H1 (cell line): ENCODE results near the gene RNF152. TPM values are rescaled to one million over a fixed set of nuclear protein-coding genes. Genes with fewer than 3 reads are reported as not detected.

Experiments
- CTCF ChIA-PET: fragments of 300-600 bp; sonication (Branson Sonifier 250); formaldehyde crosslinking; loops from one replicate; lab custom pipeline; 2021; ENCODE audit not compliant: partially characterized antibody; lab: Charles Lee
- POLR2A ChIA-PET: fragments of 300-600 bp; sonication (Branson Sonifier 250); formaldehyde crosslinking; loops from one replicate; lab custom pipeline; 2021; ENCODE audit warnings: inconsistent platforms; ENCODE audit not compliant: partially characterized antibody; lab: Charles Lee
- DNase-seq, 2 experiments: peaks; one replicate each; pipeline versions ENCODE4 v3.0.0 to v3.0.0-alpha.2; 2010 to 2022; ENCODE audit warnings: low spot score in 2 of 2, low read depth in 1 of 2, mixed read lengths in 1 of 2
- FAIRE-seq: peaks from 2 replicates; lab custom pipeline; 2011; peaks lifted over from hg19 to GRCh38; lab: Jason Lieb, UNC
- H2AFZ ChIP-seq: 2 replicates; pipeline ENCODE4 v1.8.1; 2012; ENCODE audit warnings: low read length, inconsistent platforms
- H2AK5ac ChIP-seq: 2 replicates; pipeline ENCODE4 v1.6.1; 2013; ENCODE audit warnings: low read depth, low read length
- H2BK120ac ChIP-seq: replicated peaks from 2 replicates; pipeline ENCODE3; 2013; ENCODE audit warnings: low read depth, low read length, inconsistent platforms
- H2BK12ac ChIP-seq: 2 replicates; pipeline ENCODE4 v1.6.1; 2013; ENCODE audit warnings: low read depth, low read length
- H2BK15ac ChIP-seq: 2 replicates; pipeline ENCODE4 v1.6.1; 2013; ENCODE audit warnings: low read length
- H2BK20ac ChIP-seq: 2 replicates; pipeline ENCODE4 v1.6.1; 2013; ENCODE audit warnings: low read length
- H2BK5ac ChIP-seq: 2 replicates; pipeline ENCODE4 v1.6.1; 2013; ENCODE audit warnings: low read depth, low read length
- H3K14ac ChIP-seq: 2 replicates; pipeline ENCODE4 v1.6.1; 2013; ENCODE audit warnings: inconsistent platforms; ENCODE audit not compliant: insufficient read length
- H3K18ac ChIP-seq: 2 replicates; pipeline ENCODE4 v1.6.1; 2013; ENCODE audit warnings: low read length; ENCODE audit errors: extremely low read depth
- H3K23ac ChIP-seq: 2 replicates; pipeline ENCODE4 v1.6.1; 2013; ENCODE audit warnings: inconsistent platforms; ENCODE audit not compliant: insufficient read length
- H3K23me2 ChIP-seq: 2 replicates; pipeline ENCODE4 v1.6.1; 2013; ENCODE audit warnings: low read depth, low read length
- H3K27ac ChIP-seq: 2 replicates; pipeline ENCODE4 v1.6.1; 2011; ENCODE audit warnings: low read depth, low read length, inconsistent platforms
- H3K27me3 ChIP-seq, 4 experiments: replicated peaks in 1 of 4; 1 replicate in 1 of 4; 2 replicates in 3 of 4; pipeline versions ENCODE4 v1.6.1 to v1.8.1; 2011 to 2013; ENCODE audit warnings: low read length in 3 of 4, mild to moderate bottlenecking in 3 of 4, inconsistent platforms in 2 of 4, mixed read lengths in 2 of 4, moderate library complexity in 1 of 4; ENCODE audit not compliant: control insufficient read depth in 3 of 4, insufficient read depth in 3 of 4; ENCODE audit errors: extremely low read depth in 1 of 4
- H3K36me3 ChIP-seq, 4 experiments: 2 replicates each; pipeline versions ENCODE4 v1.6.1 to v1.8.1; 2011 to 2013; ENCODE audit warnings: mild to moderate bottlenecking in 4 of 4, low read length in 3 of 4, moderate library complexity in 2 of 4, control low read depth in 1 of 4, inconsistent platforms in 1 of 4; ENCODE audit not compliant: insufficient read depth in 4 of 4, control insufficient read depth in 2 of 4
- H3K4ac ChIP-seq: replicated peaks from 2 replicates; pipeline ENCODE3; 2013; ENCODE audit warnings: low read length, low read depth, mixed read lengths, inconsistent platforms; ENCODE audit not compliant: insufficient read length
- H3K4me1 ChIP-seq, 4 experiments: replicated peaks in 1 of 4; 1 replicate in 1 of 4; 2 replicates in 3 of 4; pipeline versions ENCODE4 v1.6.1 to v1.8.1; 2011 to 2013; ENCODE audit warnings: low read length in 3 of 4, inconsistent platforms in 2 of 4, mixed read lengths in 1 of 4; ENCODE audit not compliant: insufficient read depth in 4 of 4, control insufficient read depth in 3 of 4
- H3K4me2 ChIP-seq, 2 experiments: 2 replicates each; pipeline versions ENCODE4 v1.6.1 to v1.8.1; 2011 to 2013; ENCODE audit warnings: low read depth in 2 of 2, low read length in 2 of 2, control low read depth in 1 of 2, inconsistent platforms in 1 of 2, mild to moderate bottlenecking in 1 of 2; ENCODE audit not compliant: insufficient read depth in 1 of 2
- H3K4me3 ChIP-seq, 4 experiments: fragments of 200-600, 300-600 bp in 1 of 4; sonication (generic), shearing (Covaris generic), sonication (Bioruptor Twin) in 1 of 4; 2 replicates each; pipeline versions ENCODE4 v1.5.1 to v1.8.1; 2011 to 2016; ENCODE audit warnings: low read length in 4 of 4, low read depth in 3 of 4, control low read depth in 2 of 4, inconsistent platforms in 2 of 4, mild to moderate bottlenecking in 2 of 4, mixed read lengths in 1 of 4, moderate library complexity in 1 of 4; ENCODE audit not compliant: insufficient read depth in 2 of 4; ENCODE audit errors: extremely low read depth in 1 of 4
- H3K56ac ChIP-seq: replicated peaks from 2 replicates; pipeline ENCODE3; 2013; ENCODE audit warnings: low read depth, mild to moderate bottlenecking, mixed read lengths, low read length, inconsistent platforms; ENCODE audit not compliant: insufficient read length
- H3K79me1 ChIP-seq: 2 replicates; pipeline ENCODE4 v1.6.1; 2013; ENCODE audit warnings: low read depth, low read length, control low read depth
- H3K79me2 ChIP-seq, 2 experiments: 2 replicates each; pipeline versions ENCODE4 v1.6.1 to v1.8.1; 2012 to 2013; ENCODE audit warnings: low read length in 2 of 2, mild to moderate bottlenecking in 2 of 2, inconsistent platforms in 1 of 2; ENCODE audit not compliant: insufficient read depth in 2 of 2, control insufficient read depth in 1 of 2
- H3K9ac ChIP-seq, 4 experiments: replicated peaks in 1 of 4; 1 replicate in 1 of 4; 2 replicates in 3 of 4; pipeline versions ENCODE4 v1.6.1 to v1.8.1; 2011 to 2013; ENCODE audit warnings: low read depth in 3 of 4, low read length in 3 of 4, control low read depth in 2 of 4, mild to moderate bottlenecking in 2 of 4, moderate library complexity in 2 of 4, inconsistent platforms in 1 of 4; ENCODE audit errors: extremely low read depth in 1 of 4
- H3K9me3 ChIP-seq, 2 experiments: 2 replicates each; pipeline versions ENCODE4 v1.6.1 to v1.8.1; 2012 to 2013; ENCODE audit warnings: mild to moderate bottlenecking in 2 of 2, moderate library complexity in 2 of 2, control low read depth in 1 of 2, inconsistent platforms in 1 of 2, low read depth in 1 of 2, low read length in 1 of 2, mixed read lengths in 1 of 2; ENCODE audit not compliant: insufficient read depth in 2 of 2
- H4K20me1 ChIP-seq, 2 experiments: replicated peaks in 1 of 2; 2 replicates each; pipeline versions ENCODE3 to v1.8.1; 2011 to 2013; ENCODE audit warnings: inconsistent platforms in 2 of 2, low read length in 2 of 2, mild to moderate bottlenecking in 1 of 2; ENCODE audit not compliant: insufficient read depth in 2 of 2, control insufficient read depth in 1 of 2
- H4K5ac ChIP-seq: 2 replicates; pipeline ENCODE4 v1.6.1; 2013; ENCODE audit warnings: low read length, low read depth, mixed read lengths, inconsistent platforms; ENCODE audit not compliant: insufficient read length
- H4K8ac ChIP-seq: 2 replicates; pipeline ENCODE4 v1.8.0; 2013; ENCODE audit warnings: mild to moderate bottlenecking, moderate library complexity, low read length, inconsistent platforms; ENCODE audit not compliant: insufficient read depth; ENCODE audit errors: extremely low read depth
- H4K91ac ChIP-seq: replicated peaks from 2 replicates; pipeline ENCODE3; 2013; ENCODE audit warnings: low read length, mixed read lengths, inconsistent platforms; ENCODE audit not compliant: insufficient read length
- ATF3 ChIP-seq: IDR thresholded peaks from 2 replicates; pipeline ENCODE4 v1.6.1; 2011; ENCODE audit warnings: low read depth, mild to moderate bottlenecking, low read length; ENCODE audit not compliant: insufficient read depth
- BCL11A ChIP-seq, 2 experiments: IDR thresholded peaks; one replicate each; pipeline ENCODE4 v1.6.1; 2011; ENCODE audit warnings: low read depth in 2 of 2, low read length in 2 of 2, mild to moderate bottlenecking in 2 of 2
- CBX5 ChIP-seq: fragments of 300-800, 300-1000 bp; sonication (generic); IDR thresholded peaks from 2 replicates; pipeline ENCODE4 v1.7.1; 2016; ENCODE audit warnings: antibody characterized with exemption, low read length, low read depth
- CHD2 ChIP-seq: IDR thresholded peaks from 2 replicates; pipeline ENCODE4 v1.6.1; 2012; ENCODE audit warnings: low read length, improper control_type of control experiment
- EGR1 ChIP-seq: IDR thresholded peaks from 2 replicates; pipeline ENCODE4 v1.6.1; 2011; ENCODE audit warnings: low read depth, low read length, borderline replicate concordance
- HDAC2 ChIP-seq, 2 experiments: fragments of 300-600 bp in 1 of 2; sonication (generic) in 1 of 2; IDR thresholded peaks; 2 replicates each; pipeline ENCODE4 v1.6.1; 2011 to 2012; ENCODE audit warnings: low read depth in 2 of 2, low read length in 2 of 2, mild to moderate bottlenecking in 2 of 2, moderate library complexity in 2 of 2, borderline replicate concordance in 1 of 2, inconsistent platforms in 1 of 2
- JUN ChIP-seq: IDR thresholded peaks from 2 replicates; pipeline ENCODE4 v1.6.1; 2011; ENCODE audit warnings: low read depth, mild to moderate bottlenecking, improper control_type of control experiment, low read length
- JUND ChIP-seq: IDR thresholded peaks from 2 replicates; pipeline ENCODE4 v1.6.1; 2011; ENCODE audit warnings: mild to moderate bottlenecking, improper control_type of control experiment, low read length
- NANOG ChIP-seq: IDR thresholded peaks from 2 replicates; pipeline ENCODE4 v1.6.1; 2011; ENCODE audit warnings: low read length, low read depth, mild to moderate bottlenecking, inconsistent platforms; ENCODE audit not compliant: insufficient read depth, poor library complexity, severe bottlenecking
- SP2 ChIP-seq: IDR thresholded peaks from 2 replicates; pipeline ENCODE4 v1.6.1; 2012; ENCODE audit warnings: mild to moderate bottlenecking, low read length, inconsistent platforms
- SRF ChIP-seq: IDR thresholded peaks from 2 replicates; pipeline ENCODE4 v1.6.1; 2011; ENCODE audit warnings: mild to moderate bottlenecking, low read depth, low read length, moderate library complexity
- TAF7 ChIP-seq: optimal IDR thresholded peaks from 2 replicates; pipeline ENCODE3; 2011; ENCODE audit warnings: low read depth, mild to moderate bottlenecking, inconsistent platforms, low read length, moderate library complexity, borderline replicate concordance
- TCF12 ChIP-seq: IDR thresholded peaks from 2 replicates; pipeline ENCODE4 v1.6.1; 2011; ENCODE audit warnings: low read depth, mild to moderate bottlenecking, low read length
- ZNF274 ChIP-seq: IDR thresholded peaks from 2 replicates; pipeline ENCODE4 v1.7.0; 2012; ENCODE audit warnings: low read length, borderline replicate concordance; ENCODE audit errors: extremely low read depth
- WGBS, 2 experiments: shearing (Covaris generic) in 1 of 2; methylation state at CpG; one replicate each; pipeline versions ENCODE4 v1.1.6 to v1.1.7; 2013 to 2015; ENCODE audit warnings: low lambda C conversion rate in 2 of 2, mixed read lengths in 2 of 2, inconsistent platforms in 1 of 2, low coverage in 1 of 2, missing lambda C conversion rate in 1 of 2; ENCODE audit not compliant: insufficient replicate concordance in 2 of 2, insufficient coverage in 1 of 2, insufficient read length in 1 of 2; ENCODE audit errors: extremely low coverage in 1 of 2, missing lambda C conversion rate in 1 of 2; 5-methylcytosine and 5-hydroxymethylcytosine counted together
- polyA plus RNA-seq, 7 experiments: library from polyadenylated mRNA; depleted of rRNA in 3 of 7; stranded (reverse) in 5 of 7; unstranded in 2 of 7; fragments of >200 nt in 5 of 7; fragments of 200-250 nt in 2 of 7; gene quantifications; 1 replicate in 5 of 7; 2 replicates in 1 of 7; 4 replicates in 1 of 7; pipeline versions ENCODE4 v1.2.1 to v1.2.3, GENCODE V29; 2011 to 2013; ENCODE audit warnings: missing spikeins in 2 of 7, mixed read lengths in 2 of 7
- total RNA-seq: library from RNA; stranded (reverse); fragmentation: NEBNext Ultra II Directional; extraction: Animal tissue kit (Norgen Biotek cat#: 25700); gene quantifications from 2 replicates; pipeline ENCODE4 v1.2.1, GENCODE V29; 2021

The RNF152 gene
- total and polyA plus RNA-seq, 2 of the 8 experiments (the other 6 are each of a cell fraction or from before 2014, with no cell fraction given): 1.1 to 2.7 TPM

GRCh38 chr18:61782545-61782944, 110.3 kb downstream of the RNF152 start:
- DNase-seq: no peak
- ChIA-PET CTCF (interaction anchor here (0.7 kb wide), 1 partner anchor 204 kb away, joined by 3 read pairs; no protein-coding TSS in a partner anchor), POLR2A (no interaction called here)
- Histone ChIP-seq H4K20me1 (no peaks in the 10 kb centered on the region), H3K36me3 (no peaks in the 10 kb centered on the region), H3K18ac (no peak overlapping the region), H4K8ac (no peak overlapping the region), H2AFZ (no peak overlapping the region), H2BK15ac (no peak overlapping the region), H3K4me2 (no peak overlapping the region), H3K4me3 (no peak overlapping the region), H3K27me3 (no peaks in the 10 kb centered on the region), H3K9me3 (no peaks in the 10 kb centered on the region), H4K5ac (no peak overlapping the region), H3K27ac (no peak overlapping the region), H3K79me2 (no peaks in the 10 kb centered on the region), H2AK5ac (no peak overlapping the region), H2BK120ac (no peak overlapping the region), H2BK12ac (no peak overlapping the region), H4K91ac (no peak overlapping the region), H2BK5ac (no peak overlapping the region), H3K4ac (no peak overlapping the region), H3K23me2 (no peaks in the 10 kb centered on the region), H3K4me1 (no peaks in the 10 kb centered on the region), H3K56ac (no peak overlapping the region), H3K79me1 (no peaks in the 10 kb centered on the region), H3K9ac (no peak overlapping the region), H3K23ac (no peak overlapping the region), H3K14ac (no peak overlapping the region), H2BK20ac (no peak overlapping the region)
- no peak for FAIRE-seq
- 93% methylated on average over 3 of the region's 3 CpGs; no CpG with 5 or more reads in 1 of the 2 experiments for WGBS, 2 experiments
- TF ChIP-seq CBX5 (no peak), BCL11A (IDR thresholded peaks at IDR 0.05; ENCODE audit: low read depth in 2 of 2, low read length in 2 of 2) (no peak), ATF3 (no peak), SP2 (no peak), HDAC2 (IDR thresholded peaks at IDR 0.05; ENCODE audit: borderline replicate concordance in 1 of 2, low read depth in 2 of 2, low read length in 2 of 2) (no peak), ZNF274 (no peak), JUN (no peak), CHD2 (no peak), NANOG (no peak), JUND (no peak), EGR1 (no peak), TAF7 (no peak), SRF (no peak), TCF12 (no peak)
